ENCODE results near the gene SLC35F4. TPM values are rescaled to one million over a fixed set of nuclear protein-coding genes. Genes with fewer than 3 reads are reported as not detected.
"Not testable (repeated sequence)": the region's sequence is repeated elsewhere in the genome, so short reads cannot be mapped to it uniquely, and the experiment has no call there.

Gene SLC35F4
- total RNA-seq, 2 experiments from 2014 or later, result not detected

DNA sequence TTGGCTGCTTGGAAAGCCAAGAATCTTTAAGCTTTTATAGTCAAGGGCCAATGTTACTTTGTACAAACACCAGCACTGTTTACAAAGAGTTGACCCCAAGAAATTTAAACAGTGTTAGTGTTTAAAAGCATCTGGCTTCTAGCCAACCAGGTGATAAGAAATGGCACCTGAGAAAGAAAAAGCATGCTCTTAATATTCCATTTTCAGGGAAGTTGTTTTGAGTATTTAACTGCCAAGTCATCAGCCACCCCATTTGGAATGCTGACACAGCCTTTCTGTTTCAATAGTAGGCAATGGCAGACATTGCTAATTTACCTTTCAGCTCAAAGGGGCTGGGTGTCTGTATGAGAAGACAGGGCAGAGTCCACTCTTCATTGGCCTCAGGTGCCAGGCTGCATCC is 3.7 kb upstream of the SLC35F4 start:
- ChIA-PET POLR2A (no interaction called here), CTCF (no interaction called here)
- H3K27me3 Mint-ChIP-seq, result peaks cover 12% of the 10 kb centered on the region
- H3K4me3 Mint-ChIP-seq, result no peak overlapping the region
- no peak for DNase-seq
- H3K4me1 Mint-ChIP-seq, result no peaks in the 10 kb centered on the region
- H3K36me3 Mint-ChIP-seq (ENCODE audit: low read depth), result no peaks in the 10 kb centered on the region
- H3K9me3 Mint-ChIP-seq, result no peaks in the 10 kb centered on the region
- H3K27ac Mint-ChIP-seq, result no peak overlapping the region

- Mint-ChIP-seq H3K27ac (no peak overlapping the region), H3K27me3 (peaks cover 22% of the 10 kb centered on the region), H3K36me3 (ENCODE audit: low read depth) (no peaks in the 10 kb centered on the region), H3K4me1 (no peaks in the 10 kb centered on the region), H3K4me3 (no peak overlapping the region), H3K9me3 (no peaks in the 10 kb centered on the region)
- DNase-seq, result no peak
- POLR2A ChIA-PET, result no interaction called here
- CTCF ChIA-PET, result no interaction called here
Observed at GRCh38 chr14:57866199-57866705, 360 bp upstream of the SLC35F4 start.

DNA sequence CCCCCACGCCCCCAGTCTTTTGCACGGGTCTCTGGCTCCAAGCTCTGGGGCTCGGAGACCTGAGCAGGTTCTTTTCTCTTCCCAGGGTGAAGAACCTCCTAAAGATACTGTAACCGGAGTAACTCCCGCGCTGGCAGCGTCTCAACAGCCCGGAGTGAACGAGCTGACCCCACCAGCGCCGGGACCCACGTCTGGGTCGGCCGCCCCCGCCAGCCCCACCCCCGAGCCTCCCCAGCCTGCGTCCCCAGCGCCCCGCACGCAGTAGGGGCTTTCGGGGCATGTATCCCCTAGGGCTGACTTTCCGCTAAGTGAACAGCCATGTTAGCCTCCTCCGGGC is 858 bp downstream of the SLC35F4 start:
- DNase-seq, result no peak
- Mint-ChIP-seq H3K27me3 (peaks cover 22% of the 10 kb centered on the region), H3K4me1 (no peaks in the 10 kb centered on the region), H3K4me3 (no peak overlapping the region), H3K27ac (no peak overlapping the region), H3K36me3 (ENCODE audit: low read depth) (no peaks in the 10 kb centered on the region), H3K9me3 (no peaks in the 10 kb centered on the region)
- ChIA-PET CTCF (no interaction called here), POLR2A (no interaction called here)

DNA sequence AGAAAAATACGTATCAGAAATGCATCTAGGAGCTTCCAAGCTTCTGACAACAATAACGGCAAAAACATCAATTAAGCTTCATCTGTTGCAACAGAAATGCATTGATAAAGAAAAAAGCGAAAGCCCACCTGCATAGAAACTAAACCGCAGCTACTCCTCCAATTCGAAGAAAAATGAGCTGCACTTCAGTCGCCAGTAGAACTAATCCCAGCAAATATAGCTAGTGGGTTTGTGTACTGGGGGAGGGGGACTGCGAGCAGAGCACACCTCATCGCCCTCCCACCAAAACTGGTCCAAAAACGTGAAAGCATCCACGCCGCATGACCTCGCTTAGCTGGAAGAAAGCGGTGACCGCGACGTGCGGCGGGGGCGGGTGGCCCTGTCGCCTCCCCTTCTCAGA is 1.2 kb downstream of the SLC35F4 start:
- H3K27ac Mint-ChIP-seq, result no peak overlapping the region
- CTCF ChIA-PET, result no interaction called here
- H3K4me3 Mint-ChIP-seq, result no peak overlapping the region
- no peaks in the 10 kb centered on the region for H3K9me3 Mint-ChIP-seq
- POLR2A ChIA-PET, result no interaction called here
- H3K4me1 Mint-ChIP-seq, result no peaks in the 10 kb centered on the region
- no peaks in the 10 kb centered on the region for H3K36me3 Mint-ChIP-seq (ENCODE audit: low read depth)
- DNase-seq, result no peak
- peaks cover 22% of the 10 kb centered on the region for H3K27me3 Mint-ChIP-seq

- Mint-ChIP-seq H3K4me1 (no peaks in the 10 kb centered on the region), H3K36me3 (ENCODE audit: low read depth) (no peaks in the 10 kb centered on the region), H3K27ac (no peak overlapping the region), H3K27me3 (peaks cover 22% of the 10 kb centered on the region), H3K9me3 (no peaks in the 10 kb centered on the region), H3K4me3 (no peak overlapping the region)
- CTCF ChIA-PET, result no interaction called here
- POLR2A ChIA-PET, result no interaction called here
- DNase-seq, result no peak
Observed at GRCh38 chr14:57863471-57863870, 2.4 kb downstream of the SLC35F4 start.

DNA sequence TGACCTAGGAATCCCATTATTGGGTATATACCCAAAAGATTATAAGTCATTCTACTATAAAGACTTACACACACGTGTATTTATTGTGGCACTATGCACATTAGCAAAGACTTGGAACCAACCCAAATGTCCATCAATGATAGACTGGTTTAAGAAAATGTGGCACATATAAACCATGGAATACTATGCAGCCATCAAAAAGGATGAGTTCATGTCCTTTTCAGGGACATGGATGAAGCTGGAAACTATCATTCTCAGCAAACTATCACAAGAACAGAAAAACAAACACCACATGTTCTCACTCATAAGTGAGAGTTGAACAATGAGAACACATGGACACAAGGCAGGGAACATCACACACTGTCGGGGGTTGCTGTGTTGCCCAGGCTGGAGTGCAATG is 10.2 kb downstream of the SLC35F4 start:
- H3K9me3 Mint-ChIP-seq; H3K4me3 Mint-ChIP-seq; DNase-seq; H3K4me1 Mint-ChIP-seq; H3K36me3 Mint-ChIP-seq (ENCODE audit: low read depth); H3K27me3 Mint-ChIP-seq; CTCF ChIA-PET; POLR2A ChIA-PET; H3K27ac Mint-ChIP-seq: not testable (repeated sequence)

DNA sequence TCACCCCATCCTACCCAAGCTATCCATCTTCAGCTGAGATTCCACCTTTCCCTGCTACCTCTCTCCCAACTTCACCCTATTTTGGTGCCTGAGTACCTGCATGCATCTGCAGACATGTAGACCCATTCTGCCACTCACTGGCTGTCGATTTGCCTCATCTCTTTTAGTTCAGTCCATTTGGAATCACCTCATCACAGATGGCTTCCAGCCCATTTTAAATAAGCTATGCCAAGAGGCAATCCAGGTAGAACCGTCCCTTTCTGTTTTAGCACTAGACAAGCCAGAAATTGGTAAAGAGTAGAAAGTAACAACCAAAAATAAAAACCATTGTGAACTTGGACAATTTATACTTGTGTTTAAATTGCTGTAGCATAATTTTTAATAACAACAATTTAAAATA is 11.3 kb downstream of the SLC35F4 start:
- H3K27me3 Mint-ChIP-seq, result no peaks in the 10 kb centered on the region
- DNase-seq, result no peak
- peaks cover 5% of the 10 kb centered on the region for H3K9me3 Mint-ChIP-seq
- H3K27ac Mint-ChIP-seq, result no peak overlapping the region
- no peaks in the 10 kb centered on the region for H3K4me1 Mint-ChIP-seq
- no peaks in the 10 kb centered on the region for H3K36me3 Mint-ChIP-seq (ENCODE audit: low read depth)
- H3K4me3 Mint-ChIP-seq, result no peak overlapping the region
- ChIA-PET POLR2A (no interaction called here), CTCF (no interaction called here)

DNA sequence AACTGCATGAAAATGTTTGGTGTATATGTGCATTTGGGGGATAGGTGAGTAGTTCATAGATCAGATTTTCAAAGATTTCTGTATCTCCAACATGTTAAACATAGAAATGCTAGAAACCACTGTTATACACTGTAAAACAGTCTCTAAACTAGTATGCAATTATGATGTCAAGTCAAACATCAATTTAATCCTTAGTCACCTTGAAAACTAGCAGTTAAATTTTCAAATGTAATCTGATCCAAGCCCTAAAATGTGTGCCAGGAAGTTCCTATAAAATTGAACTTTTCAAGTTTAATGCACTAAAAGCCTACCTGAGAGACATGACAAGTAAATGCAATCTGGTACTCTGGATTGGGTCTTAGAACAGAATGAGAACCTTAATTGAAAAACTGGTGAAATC is 14.5 kb downstream of the SLC35F4 start:
- Mint-ChIP-seq H3K4me3 (no peak overlapping the region), H3K36me3 (ENCODE audit: low read depth) (no peaks in the 10 kb centered on the region), H3K27ac (no peak overlapping the region), H3K4me1 (no peaks in the 10 kb centered on the region), H3K27me3 (no peaks in the 10 kb centered on the region), H3K9me3 (peaks cover 5% of the 10 kb centered on the region)
- ChIA-PET POLR2A (no interaction called here), CTCF (no interaction called here)
- DNase-seq, result no peak

- H3K27ac Mint-ChIP-seq, result no peak overlapping the region
- ChIA-PET CTCF (no interaction called here), POLR2A (no interaction called here)
- DNase-seq, result no peak
- H3K9me3 Mint-ChIP-seq, result no peaks in the 10 kb centered on the region
- no peak overlapping the region for H3K4me3 Mint-ChIP-seq
- no peaks in the 10 kb centered on the region for H3K36me3 Mint-ChIP-seq (ENCODE audit: low read depth)
- no peaks in the 10 kb centered on the region for H3K27me3 Mint-ChIP-seq
- H3K4me1 Mint-ChIP-seq, result no peaks in the 10 kb centered on the region
Observed at GRCh38 chr14:57848786-57849185, 17.1 kb downstream of the SLC35F4 start.

DNA sequence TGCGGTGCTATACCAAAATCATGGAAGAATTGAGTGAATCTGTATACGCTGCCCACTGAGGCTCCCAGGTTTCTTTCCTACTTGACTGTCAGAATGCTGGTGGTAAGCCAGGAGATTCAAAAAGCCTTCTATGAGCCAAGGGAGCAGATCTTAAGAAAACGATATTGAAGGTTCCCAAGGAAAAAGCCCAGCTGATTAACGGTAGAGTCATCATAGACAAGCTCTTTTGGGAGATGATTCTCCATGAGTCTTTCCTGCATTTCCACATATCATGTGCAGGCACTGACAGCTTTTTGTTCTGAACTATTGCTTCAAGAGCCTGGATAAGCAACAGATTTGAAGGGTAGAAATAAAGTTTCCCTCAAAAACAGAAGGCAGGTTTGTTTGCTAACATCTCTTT is 17.5 kb downstream of the SLC35F4 start:
- Mint-ChIP-seq H3K27me3 (no peaks in the 10 kb centered on the region), H3K4me1 (no peaks in the 10 kb centered on the region), H3K27ac (no peak overlapping the region), H3K9me3 (no peaks in the 10 kb centered on the region), H3K36me3 (ENCODE audit: low read depth) (no peaks in the 10 kb centered on the region), H3K4me3 (no peak overlapping the region)
- POLR2A ChIA-PET, result no interaction called here
- DNase-seq, result no peak
- CTCF ChIA-PET, result no interaction called here

GRCh38 chr14:57847706-57848105 is 18.2 kb downstream of the SLC35F4 start:
- no peaks in the 10 kb centered on the region for H3K27me3 Mint-ChIP-seq
- H3K9me3 Mint-ChIP-seq, result no peaks in the 10 kb centered on the region
- no peaks in the 10 kb centered on the region for H3K4me1 Mint-ChIP-seq
- ChIA-PET POLR2A (no interaction called here), CTCF (no interaction called here)
- no peak overlapping the region for H3K4me3 Mint-ChIP-seq
- no peak overlapping the region for H3K27ac Mint-ChIP-seq
- no peak for DNase-seq
- H3K36me3 Mint-ChIP-seq (ENCODE audit: low read depth), result no peaks in the 10 kb centered on the region

- Mint-ChIP-seq H3K36me3 (ENCODE audit: low read depth) (no peaks in the 10 kb centered on the region), H3K4me3 (no peak overlapping the region), H3K27ac (no peak overlapping the region), H3K9me3 (no peaks in the 10 kb centered on the region), H3K27me3 (no peaks in the 10 kb centered on the region), H3K4me1 (no peaks in the 10 kb centered on the region)
- ChIA-PET POLR2A (no interaction called here), CTCF (no interaction called here)
- DNase-seq, result no peak
Observed at GRCh38 chr14:57847096-57847495, 18.8 kb downstream of the SLC35F4 start.

DNA sequence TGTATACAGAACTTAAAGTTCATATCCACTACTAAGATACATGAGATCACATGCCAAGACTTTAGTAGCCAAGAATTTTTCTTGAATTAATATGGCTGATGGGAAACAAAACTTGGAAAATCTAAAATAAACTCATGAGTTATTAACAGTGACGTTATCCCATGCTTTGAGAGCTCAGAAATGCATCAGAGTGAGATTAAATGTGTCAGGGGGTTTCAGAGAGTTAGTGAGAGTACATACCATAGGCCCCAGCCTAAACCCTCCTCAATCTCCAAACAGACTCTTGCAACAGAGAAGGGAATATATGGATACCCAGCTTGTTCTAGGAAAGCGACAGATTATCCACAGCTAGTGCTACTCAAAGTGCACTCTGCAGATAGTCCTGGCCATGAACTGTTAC is 19.3 kb downstream of the SLC35F4 start:
- H3K4me3 Mint-ChIP-seq, result no peak overlapping the region
- no peaks in the 10 kb centered on the region for H3K36me3 Mint-ChIP-seq (ENCODE audit: low read depth)
- ChIA-PET POLR2A (no interaction called here), CTCF (no interaction called here)
- H3K9me3 Mint-ChIP-seq, result no peaks in the 10 kb centered on the region
- no peak overlapping the region for H3K27ac Mint-ChIP-seq
- no peak for DNase-seq
- H3K27me3 Mint-ChIP-seq, result no peaks in the 10 kb centered on the region
- H3K4me1 Mint-ChIP-seq, result no peaks in the 10 kb centered on the region

- H3K4me1 Mint-ChIP-seq, result no peaks in the 10 kb centered on the region
- POLR2A ChIA-PET, result no interaction called here
- no peaks in the 10 kb centered on the region for H3K9me3 Mint-ChIP-seq
- no peaks in the 10 kb centered on the region for H3K27me3 Mint-ChIP-seq
- CTCF ChIA-PET, result no interaction called here
- H3K27ac Mint-ChIP-seq, result no peak overlapping the region
- H3K4me3 Mint-ChIP-seq, result no peak overlapping the region
- no peaks in the 10 kb centered on the region for H3K36me3 Mint-ChIP-seq (ENCODE audit: low read depth)
- DNase-seq, result no peak
Observed at GRCh38 chr14:57845802-57846531, 19.9 kb downstream of the SLC35F4 start.

DNA sequence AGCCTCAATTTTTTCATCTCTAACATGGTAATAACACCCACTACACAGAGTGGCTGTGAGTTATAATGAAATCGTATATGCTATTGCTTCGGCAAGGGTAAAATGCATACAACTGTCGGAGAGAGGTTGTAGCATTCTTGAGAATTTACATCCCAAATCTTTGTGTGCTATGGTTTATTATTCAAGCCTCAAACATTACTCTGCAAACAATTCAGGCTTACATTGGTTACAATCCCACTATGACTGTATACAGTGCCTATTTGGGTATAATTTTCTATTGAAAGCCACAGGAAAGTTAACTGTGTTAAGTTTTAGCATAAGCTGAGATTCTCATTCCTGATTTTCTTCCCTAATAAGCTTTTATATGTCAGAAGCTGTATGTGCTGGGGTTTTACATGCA is 20.6 kb downstream of the SLC35F4 start:
- Mint-ChIP-seq H3K27me3 (no peaks in the 10 kb centered on the region), H3K9me3 (no peaks in the 10 kb centered on the region), H3K4me1 (no peaks in the 10 kb centered on the region), H3K4me3 (no peak overlapping the region), H3K27ac (no peak overlapping the region), H3K36me3 (ENCODE audit: low read depth) (no peaks in the 10 kb centered on the region)
- CTCF ChIA-PET, result no interaction called here
- POLR2A ChIA-PET, result no interaction called here
- DNase-seq, result no peak

All from activated CD4-positive, alpha-beta memory T cell treated with anti-CD3 and anti-CD28 coated beads, Interleukin-2, amount 10 ng/mL, durations not matched to agents 7 days and 5 days (primary cell).